CD4-positive, alpha-beta memory T cell (primary cell): ENCODE data around the gene MAN2A2. TPM values are rescaled to one million over a fixed set of nuclear protein-coding genes. Genes with fewer than 3 reads are reported as not detected.

ENCODE experiments used
- CTCF ChIA-PET: fragments of 350-600 bp; sonication (Branson Sonifier 250); formaldehyde crosslinking; loops from one replicate; lab custom pipeline; 2021; ENCODE audit warnings: inconsistent platforms; ENCODE audit not compliant: partially characterized antibody; lab: Charles Lee
- POLR2A ChIA-PET: fragments of 350-600 bp; sonication (Branson Sonifier 250); formaldehyde crosslinking; loops from one replicate; lab custom pipeline; 2021; ENCODE audit not compliant: partially characterized antibody; lab: Charles Lee
- DNase-seq, 5 donors: peaks; one replicate each; pipeline versions ENCODE4 v3.0.0 to v3.0.0-alpha.2; 2020 to 2022; ENCODE audit warnings: mixed read lengths in 1 of 5
- H3K27ac ChIP-seq: one replicate; pipeline ENCODE4 v1.7.0; 2013; ENCODE audit warnings: low read depth, low read length
- H3K27me3 ChIP-seq: 2 replicates; pipeline ENCODE4 v1.7.0; 2013; ENCODE audit warnings: mild to moderate bottlenecking, low read length, moderate library complexity; ENCODE audit not compliant: insufficient read depth
- H3K36me3 ChIP-seq: 2 replicates; pipeline ENCODE4 v1.7.0; 2013; ENCODE audit warnings: mild to moderate bottlenecking, low read length, moderate library complexity; ENCODE audit not compliant: insufficient read depth
- H3K4me1 ChIP-seq: 2 replicates; pipeline ENCODE4 v1.7.0; 2013; ENCODE audit warnings: mild to moderate bottlenecking, low read length, moderate library complexity; ENCODE audit not compliant: insufficient read depth
- H3K4me3 ChIP-seq, 2 donors: one replicate each; pipeline ENCODE4 v1.7.0; 2013; ENCODE audit warnings: low read length in 2 of 2, mild to moderate bottlenecking in 1 of 2
- H3K9me3 ChIP-seq, 2 donors: one replicate each; pipeline ENCODE4 v1.7.0; 2013; ENCODE audit warnings: low read length in 2 of 2, control low read depth in 1 of 2; ENCODE audit not compliant: control insufficient read depth in 1 of 2
- H3K27ac Mint-ChIP-seq, 7 donors: one replicate each; pipeline ENCODE4 v1.8.0; 2020 to 2021; ENCODE audit warnings: mixed read lengths in 7 of 7, mild to moderate bottlenecking in 6 of 7, inconsistent platforms in 3 of 7, moderate library complexity in 3 of 7
- H3K27me3 Mint-ChIP-seq, 2 donors: one replicate each; pipeline ENCODE4 v1.8.0; 2020 to 2021; ENCODE audit warnings: mixed read lengths in 2 of 2
- H3K36me3 Mint-ChIP-seq, 2 donors: one replicate each; pipeline ENCODE4 v1.8.0; 2020 to 2021; ENCODE audit warnings: mixed read lengths in 2 of 2, inconsistent platforms in 1 of 2, mild to moderate bottlenecking in 1 of 2
- H3K4me1 Mint-ChIP-seq, 4 donors: one replicate each; pipeline ENCODE4 v1.8.0; 2020 to 2021; ENCODE audit warnings: mixed read lengths in 4 of 4, mild to moderate bottlenecking in 1 of 4
- H3K4me3 Mint-ChIP-seq, 8 donors: one replicate each; pipeline ENCODE4 v1.8.0; 2020 to 2021; ENCODE audit warnings: mixed read lengths in 8 of 8, mild to moderate bottlenecking in 7 of 8, moderate library complexity in 6 of 8, inconsistent platforms in 3 of 8
- H3K9me3 Mint-ChIP-seq, 8 donors: one replicate each; pipeline ENCODE4 v1.8.0; 2020 to 2021; ENCODE audit warnings: mixed read lengths in 8 of 8, mild to moderate bottlenecking in 5 of 8, inconsistent platforms in 3 of 8, moderate library complexity in 1 of 8
- intact Hi-C: fragments of 100-400 bp; cut with micrococcal nuclease; formaldehyde crosslinking; loops from one replicate; pipeline ENCODE4 v1.15.1; 2023
- polyA plus RNA-seq, 2 donors: library from polyadenylated mRNA; unstranded; fragments of 300-500 nt; fragmentation: Illumina TruSeq; gene quantifications; one replicate each; pipeline ENCODE4 v1.2.3, GENCODE V29; 2021
- total RNA-seq, 2 experiments: library from RNA; stranded (reverse); gene quantifications; one replicate each; pipeline ENCODE4 v1.2.3, GENCODE V29; 2021

MAN2A2 gene
- total RNA-seq: 100 to 1,000 TPM; 123 to 126 TPM
- 10 to 100 TPM in 1 of 2 donors, 1 to 10 TPM in 1; 1.3 to 12.2 TPM for polyA plus RNA-seq

DNA sequence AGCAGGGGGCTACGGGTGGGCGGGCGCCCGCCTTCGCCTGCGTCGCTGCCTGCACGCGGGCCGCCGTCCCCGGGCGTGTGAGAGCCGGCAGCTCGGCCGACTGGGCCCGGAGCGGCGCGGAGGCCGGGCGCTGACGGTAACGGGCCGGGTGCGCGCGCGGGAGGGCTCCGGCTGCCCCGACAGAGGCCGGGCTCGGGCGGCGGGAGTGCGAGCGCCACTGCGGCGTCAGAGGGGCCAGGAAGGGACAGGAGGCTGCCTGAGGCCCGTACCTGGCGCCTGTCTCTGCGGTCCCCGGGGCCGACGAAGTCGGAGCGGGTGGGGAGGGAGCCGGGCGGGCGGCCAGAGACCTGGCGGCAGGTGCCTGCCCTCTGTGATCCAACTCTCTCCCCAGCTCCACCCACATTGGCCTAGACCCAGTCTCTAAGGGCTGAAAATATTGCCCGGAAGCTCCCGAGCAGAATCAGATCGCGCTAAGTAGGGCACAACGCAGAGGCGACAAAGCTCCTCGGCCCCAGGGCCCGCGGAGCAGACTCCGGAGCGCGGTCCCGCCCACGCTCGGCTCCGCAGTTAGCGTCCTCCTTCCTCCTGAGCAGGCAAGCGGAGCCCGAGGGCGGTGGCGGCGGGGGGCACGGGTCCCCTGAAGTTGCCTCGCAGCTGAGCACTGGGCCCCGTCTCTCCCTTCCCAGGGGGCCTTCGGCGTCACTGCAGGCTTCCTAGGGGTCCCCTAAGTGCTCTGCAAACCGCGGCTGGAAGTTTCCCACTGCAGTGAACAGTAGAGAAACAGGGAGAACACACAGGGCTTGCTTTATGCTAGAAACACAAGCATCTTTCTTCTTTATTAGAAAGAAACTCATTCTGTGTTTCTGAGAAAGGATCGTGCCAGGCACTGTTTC, at the start of gene MAN2A2:
Gene MAN2A2 (plus strand): TSS at position 463 of the 893 bp plus-strand sequence. CDS start 906 bp downstream, outside the sequence.
- peak; percentile 66 to 80 (median 69) for DNase-seq
- no peaks in the 10 kb centered on the region for H3K9me3 Mint-ChIP-seq
- H3K27ac Mint-ChIP-seq: peak within 1 kb of the TSS; percentile 85 to 96 (median 94)
- peaks cover 25 to 34% of the 10 kb centered on the region in 2 donors for H3K36me3 Mint-ChIP-seq
- no peaks in the 10 kb centered on the region for H3K27me3 Mint-ChIP-seq
- ChIA-PET CTCF (interaction anchor here (0.7 to 12.9 kb wide), 11 partner anchors 8 to 255 kb away, joined by 3 to 344 read pairs (median 6); partner anchors contain the start of genes FES, HDDC3, RCCD1 and UNC45A), POLR2A (interaction anchor here (0.8 to 8.4 kb wide), 16 partner anchors 11 to 671 kb away, joined by 3 to 315 read pairs (median 5); partner anchors contain the start of genes BLM, FES, HDDC3 and NGRN)
- H3K27me3 ChIP-seq: no peaks in the 10 kb centered on the region
- no peaks in the 10 kb centered on the region for H3K9me3 ChIP-seq
- H3K36me3 ChIP-seq: peaks cover 30% of the 10 kb centered on the region
- H3K4me3 Mint-ChIP-seq: peak within 1 kb of the TSS; percentile 76 to 95 (median 92)
- intact Hi-C loops: loop anchor here (1.0 to 2.0 kb wide), 4 partner anchors 17 to 368 kb away; no protein-coding TSS in a partner anchor
- peak within 1 kb of the TSS; percentile 77 for H3K27ac ChIP-seq
- H3K4me3 ChIP-seq: peak within 1 kb of the TSS; percentile 61 to 80
- H3K4me1 Mint-ChIP-seq: peaks cover 11 to 38% (median 26%) of the 10 kb centered on the region in 4 donors
- H3K4me1 ChIP-seq: peaks cover 16% of the 10 kb centered on the region

DNA sequence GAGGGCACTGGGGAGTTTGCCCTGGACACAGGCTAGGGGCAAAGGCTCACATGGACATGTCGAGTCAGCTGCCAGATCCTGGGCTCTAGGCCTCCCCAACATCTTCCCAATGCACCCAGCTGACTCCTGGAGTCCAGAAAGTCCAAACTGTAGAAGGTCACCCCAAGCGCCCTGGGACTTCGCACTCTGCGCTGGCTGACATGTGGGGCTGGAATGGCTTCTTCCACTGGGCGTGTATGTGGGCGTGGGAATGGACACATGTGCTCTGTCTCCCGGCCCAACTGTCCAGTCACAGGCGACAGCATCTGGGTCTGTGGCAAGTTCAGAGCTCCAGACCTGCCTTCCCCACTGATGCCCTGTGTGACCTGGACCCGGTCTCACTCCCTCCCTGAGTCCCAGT, 48.0 kb upstream of the MAN2A2 start:
- CTCF ChIA-PET: no interaction called here
- peak overlapping the region; percentile 72 to 98 (median 93) for H3K27ac Mint-ChIP-seq

GRCh38 chr15:90857337-90857736, 45.8 kb upstream of the MAN2A2 start:
- POLR2A ChIA-PET: interaction anchor here (0.6 to 1.7 kb wide), 3 partner anchors 13 to 23 kb away, joined by 3 to 9 read pairs (median 4); no protein-coding TSS in a partner anchor
- no peak for DNase-seq
- no peaks in the 10 kb centered on the region for H3K9me3 Mint-ChIP-seq
- peak overlapping the region; percentile 61 for H3K27ac ChIP-seq
- no peaks in the 10 kb centered on the region for H3K36me3 Mint-ChIP-seq
- peak overlapping the region; percentile 4 to 96 (median 91) for H3K27ac Mint-ChIP-seq
- intact Hi-C loops: loop anchor here (2.0 kb wide), 1 partner anchor 13 kb away; no protein-coding TSS in a partner anchor
- H3K36me3 ChIP-seq: no peaks in the 10 kb centered on the region
- H3K4me1 Mint-ChIP-seq: peaks cover 32 to 68% (median 46%) of the 10 kb centered on the region in 4 donors
- no peaks in the 10 kb centered on the region for H3K27me3 Mint-ChIP-seq
- no peak overlapping the region for H3K4me3 ChIP-seq
- no peaks in the 10 kb centered on the region for H3K27me3 ChIP-seq
- CTCF ChIA-PET: interaction anchor here (2.0 kb wide), 1 partner anchor 29 kb away, joined by 6 read pairs; no protein-coding TSS in a partner anchor
- peaks cover 52% of the 10 kb centered on the region for H3K4me1 ChIP-seq
- H3K9me3 ChIP-seq: no peaks in the 10 kb centered on the region
- peak overlapping the region in 1 of 8 donors; percentile 63 for H3K4me3 Mint-ChIP-seq

More for the DNA sequence above, 48.0 kb upstream of the MAN2A2 start:
- Histone ChIP-seq H3K27ac (no peak overlapping the region), H3K36me3 (no peaks in the 10 kb centered on the region), H3K27me3 (no peaks in the 10 kb centered on the region), H3K9me3 (no peaks in the 10 kb centered on the region), H3K4me1 (peaks cover 71% of the 10 kb centered on the region), H3K4me3 (no peak overlapping the region)
- Mint-ChIP-seq H3K27me3 (no peaks in the 10 kb centered on the region), H3K4me1 (peaks cover 43 to 86% (median 62%) of the 10 kb centered on the region in 4 donors), H3K9me3 (no peaks in the 10 kb centered on the region), H3K36me3 (no peaks in the 10 kb centered on the region), H3K4me3 (peak overlapping the region in 1 of 8 donors; percentile 7)
- intact Hi-C loops: no loop called here
- DNase-seq: no peak
- POLR2A ChIA-PET: no interaction called here

- no peaks in the 10 kb centered on the region for H3K27me3 Mint-ChIP-seq
- POLR2A ChIA-PET: interaction anchor here (0.6 to 1.7 kb wide), 3 partner anchors 13 to 24 kb away, joined by 3 to 9 read pairs (median 4); no protein-coding TSS in a partner anchor
- Histone ChIP-seq H3K36me3 (no peaks in the 10 kb centered on the region), H3K4me1 (peaks cover 46% of the 10 kb centered on the region), H3K27me3 (no peaks in the 10 kb centered on the region), H3K4me3 (no peak overlapping the region), H3K9me3 (no peaks in the 10 kb centered on the region), H3K27ac (peak overlapping the region; percentile 61)
- peak overlapping the region; percentile 4 to 96 (median 91) for H3K27ac Mint-ChIP-seq
- no peaks in the 10 kb centered on the region for H3K9me3 Mint-ChIP-seq
- CTCF ChIA-PET: interaction anchor here (0.6 to 2.0 kb wide), 3 partner anchors 28 to 526 kb away, joined by 3 to 6 read pairs (median 4); partner anchors contain the start of gene HDDC3
- peaks cover 29 to 61% (median 41%) of the 10 kb centered on the region in 4 donors for H3K4me1 Mint-ChIP-seq
- intact Hi-C loops: loop anchor here (2.0 kb wide), 1 partner anchor 13 kb away; no protein-coding TSS in a partner anchor
- peak overlapping the region in 3 of 8 donors; percentile 18 to 63 (median 33) for H3K4me3 Mint-ChIP-seq
- no peaks in the 10 kb centered on the region for H3K36me3 Mint-ChIP-seq
- peak in 3 of 5 donors; percentile 39 to 53 (median 40) for DNase-seq
Observed at GRCh38 chr15:90857883-90858443, 45.1 kb upstream of the MAN2A2 start.

GRCh38 chr15:90859234-90860131, 43.6 kb upstream of the MAN2A2 start:
- no peak overlapping the region for H3K27ac ChIP-seq
- H3K9me3 ChIP-seq: no peaks in the 10 kb centered on the region
- Mint-ChIP-seq H3K9me3 (peaks cover 0 to 1% (median 0%) of the 10 kb centered on the region in 8 donors), H3K27ac (peak overlapping the region in 6 of 7 donors; percentile 38 to 88 (median 74)), H3K36me3 (no peaks in the 10 kb centered on the region), H3K27me3 (no peaks in the 10 kb centered on the region), H3K4me1 (peaks cover 23 to 47% (median 34%) of the 10 kb centered on the region in 4 donors), H3K4me3 (peak overlapping the region in 2 of 8 donors; percentile 0 to 32)
- H3K36me3 ChIP-seq: no peaks in the 10 kb centered on the region
- POLR2A ChIA-PET: interaction anchor here (1.1 kb wide), 1 partner anchor 11 kb away, joined by 4 read pairs; no protein-coding TSS in a partner anchor
- CTCF ChIA-PET: interaction anchor here (2.0 kb wide), 1 partner anchor 26 kb away, joined by 6 read pairs; no protein-coding TSS in a partner anchor
- H3K4me3 ChIP-seq: no peak overlapping the region
- no peak for DNase-seq
- H3K4me1 ChIP-seq: peaks cover 36% of the 10 kb centered on the region
- no peaks in the 10 kb centered on the region for H3K27me3 ChIP-seq
- intact Hi-C loops: no loop called here

DNA sequence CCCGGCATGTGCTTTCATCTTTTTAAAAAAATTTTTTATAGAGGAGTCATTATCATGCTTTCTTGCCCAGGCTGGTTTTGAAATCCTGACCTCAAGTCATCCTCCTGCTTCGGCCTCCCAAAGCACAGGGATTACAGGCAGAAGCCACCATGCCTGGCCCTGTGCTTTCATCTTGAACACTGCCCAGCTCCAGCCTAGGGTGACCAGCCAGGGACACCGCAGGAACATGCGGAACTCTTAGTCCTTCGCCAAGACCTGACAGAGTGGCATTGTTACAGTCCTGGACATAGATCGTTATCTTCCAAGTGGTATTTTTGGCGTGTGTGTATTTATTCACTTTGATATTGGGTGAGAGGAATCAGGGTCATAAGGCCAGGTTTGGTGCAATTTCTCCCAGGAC, 42.7 kb upstream of the MAN2A2 start:
- Mint-ChIP-seq H3K9me3 (peaks cover 0 to 1% (median 0%) of the 10 kb centered on the region in 8 donors), H3K27ac (no peak overlapping the region), H3K4me1 (peaks cover 22 to 39% (median 28%) of the 10 kb centered on the region in 4 donors), H3K36me3 (no peaks in the 10 kb centered on the region), H3K27me3 (no peaks in the 10 kb centered on the region), H3K4me3 (no peak overlapping the region)
- H3K4me1 ChIP-seq: peaks cover 29% of the 10 kb centered on the region
- ChIA-PET POLR2A (interaction anchor here (1.1 kb wide), 1 partner anchor 10 kb away, joined by 4 read pairs; no protein-coding TSS in a partner anchor), CTCF (no interaction called here)
- H3K9me3 ChIP-seq: no peaks in the 10 kb centered on the region
- no peak for DNase-seq
- H3K36me3 ChIP-seq: no peaks in the 10 kb centered on the region
- intact Hi-C loops: no loop called here
- H3K27me3 ChIP-seq: no peaks in the 10 kb centered on the region
- no peak overlapping the region for H3K4me3 ChIP-seq
- H3K27ac ChIP-seq: no peak overlapping the region
